GM18868 (cell line): ENCODE results near the gene MAN2C1.
"Not testable (repeated sequence)": the region's sequence is repeated elsewhere in the genome, so short reads cannot be mapped to it uniquely, and the experiment has no call there.

Experiments used
- ATAC-seq: cut with Tn5 transposase; IDR thresholded peaks from one replicate; pipeline ENCODE4 v1.9.1; 2021; ENCODE audit warnings: mild to moderate bottlenecking, moderate library complexity; ENCODE audit not compliant: unreplicated experiment

The MAN2C1 gene

GRCh38 chr15:75347222-75348033 is 21.0 kb downstream of the MAN2C1 start:
- ATAC-seq = peak; percentile 50

GRCh38 chr15:75346796-75347221 is 21.6 kb downstream of the MAN2C1 start, which contains the start of gene NEIL1:
NEIL1 (plus strand) TSS chr15:75347039; CDS start chr15:75348906, 1,867 bp downstream.
- no peak for ATAC-seq

DNA sequence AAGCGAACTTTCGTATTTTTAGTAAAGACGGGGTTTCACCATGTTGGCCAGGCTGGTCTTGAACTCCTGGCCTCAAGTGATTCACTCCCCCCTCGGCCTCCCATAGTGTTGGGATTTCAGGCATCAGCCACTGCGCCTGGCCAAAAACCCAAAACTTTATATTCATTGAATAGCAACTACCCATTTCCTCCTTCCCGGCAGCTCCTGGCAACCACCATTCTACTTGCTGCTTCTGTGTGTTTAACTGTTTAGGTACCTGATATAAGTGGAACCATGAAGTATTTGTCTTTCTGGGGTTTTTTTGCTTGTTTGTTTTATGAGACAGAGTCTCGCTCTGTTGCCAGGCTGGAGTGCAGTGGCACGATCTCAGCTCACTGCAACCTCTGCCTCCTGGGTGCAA is 24.5 kb downstream of the MAN2C1 start:
- not testable (repeated sequence) for ATAC-seq

GRCh38 chr15:75342221-75342620 is 26.2 kb downstream of the MAN2C1 start:
- ATAC-seq = no peak

- ATAC-seq = no peak
These were observed 28.7 kb downstream of the MAN2C1 start for GRCh38 chr15:75339531-75340240.

DNA sequence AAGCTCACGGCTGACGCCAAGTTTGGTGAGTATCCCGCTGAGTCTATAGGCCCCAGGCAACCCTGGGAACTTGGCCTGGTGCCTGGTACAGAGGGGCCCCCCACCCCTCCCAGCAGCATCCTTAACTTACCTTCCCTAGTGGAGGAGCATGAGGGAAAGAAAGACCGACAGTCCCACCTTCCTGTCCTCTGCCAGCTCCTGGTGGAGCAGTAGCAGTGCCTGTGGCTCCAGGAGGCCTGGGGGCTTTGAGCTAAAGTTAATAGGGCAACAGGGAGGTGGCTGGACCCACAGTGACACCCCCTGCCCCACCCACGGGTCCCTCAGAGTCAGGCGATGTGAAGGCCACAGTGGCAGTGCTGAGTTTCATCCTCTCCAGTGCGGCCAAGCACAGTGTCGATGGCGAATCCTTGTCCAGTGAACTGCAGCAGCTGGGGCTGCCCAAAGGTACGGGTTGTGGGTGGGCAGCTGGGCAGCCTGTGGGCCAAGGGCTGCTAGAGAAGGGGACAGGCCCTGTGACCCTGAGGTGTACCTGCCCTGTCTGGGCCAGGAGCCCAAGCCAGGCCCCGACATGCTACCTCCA is 29.7 kb downstream of the MAN2C1 start:
- no peak for ATAC-seq

GRCh38 chr15:75335705-75336355 is 32.6 kb downstream of the MAN2C1 start, which contains the start of gene COMMD4:
COMMD4 (plus strand) TSS chr15:75336063; CDS start chr15:75336090, 27 bp downstream.
- peak; percentile 53 for ATAC-seq

- ATAC-seq = no peak
These were observed 33.1 kb downstream of the MAN2C1 start for GRCh38 chr15:75335313-75335704.

DNA sequence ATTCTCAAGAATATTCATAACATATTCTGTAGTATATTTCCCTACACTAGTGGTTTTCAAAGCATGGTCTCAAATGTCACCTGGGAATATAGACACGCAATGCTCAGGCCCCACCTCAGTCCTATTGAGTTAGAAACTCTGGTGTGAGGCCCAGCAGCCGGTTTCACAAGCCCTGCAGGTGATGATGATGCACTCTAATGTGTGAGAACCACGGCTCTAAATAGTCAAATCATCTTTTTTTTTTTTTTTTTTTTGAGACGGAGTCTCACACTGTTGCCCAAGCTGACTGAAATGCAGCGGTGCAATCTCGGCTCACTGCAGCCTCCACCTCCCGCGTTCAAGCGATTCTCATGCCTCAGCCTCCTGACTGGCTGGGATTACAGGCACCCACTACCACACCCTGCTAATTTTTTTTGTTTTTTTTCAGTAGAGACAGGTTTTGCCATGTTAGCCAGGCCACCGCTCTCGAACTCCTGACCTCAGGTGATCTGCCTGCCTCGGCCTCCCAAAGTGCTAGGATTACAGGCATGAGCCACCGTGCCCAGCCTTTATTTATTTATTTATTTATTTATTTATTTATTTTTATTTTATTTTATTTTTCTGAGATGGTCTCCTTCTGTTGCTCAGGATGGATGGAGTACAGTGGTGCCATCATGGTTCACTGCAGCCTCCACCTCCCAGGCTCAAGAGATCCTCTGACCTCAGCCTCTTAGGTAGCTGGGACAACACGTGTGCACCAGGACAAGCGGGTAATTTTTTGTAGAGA is 34.6 kb downstream of the MAN2C1 start:
- ATAC-seq = not testable (repeated sequence)

DNA sequence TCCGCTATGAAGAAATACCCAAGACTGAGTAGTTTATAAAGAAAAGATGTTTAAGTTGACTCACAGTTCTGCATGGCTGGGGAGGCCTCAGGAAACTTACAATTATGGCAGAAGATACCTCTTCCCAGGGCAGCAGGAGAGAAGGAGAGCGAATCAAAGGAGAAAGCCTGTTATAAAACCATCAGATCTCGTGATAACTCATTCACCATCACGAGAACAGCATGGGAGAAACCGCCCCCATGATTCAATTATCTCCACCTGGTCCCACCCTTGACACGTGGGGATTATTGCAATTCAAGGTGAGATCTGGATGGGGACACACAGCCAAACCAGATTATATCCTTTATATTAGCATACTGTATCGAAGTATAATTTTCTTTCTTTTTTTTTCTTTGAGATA is 36.3 kb downstream of the MAN2C1 start:
- not testable (repeated sequence) for ATAC-seq

DNA sequence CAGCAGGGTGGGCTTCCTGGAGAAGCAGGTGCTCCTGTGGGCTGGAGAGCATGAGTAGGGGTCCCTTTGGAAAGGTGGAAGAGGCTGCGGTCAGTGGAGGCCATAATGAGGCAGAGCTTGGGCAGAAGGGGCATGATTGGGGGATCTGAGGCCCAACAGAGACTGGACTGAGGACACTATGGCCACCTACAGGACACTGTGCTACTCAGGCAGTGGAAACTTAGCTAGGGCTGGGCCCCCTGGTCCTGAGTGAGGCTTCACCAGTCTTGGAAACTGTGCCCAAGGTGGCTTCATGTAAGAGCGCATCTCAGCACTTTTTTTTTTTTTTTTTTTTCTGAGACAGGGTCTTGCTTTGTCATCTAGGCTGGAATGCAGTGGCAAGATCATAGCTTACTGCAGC is 38.8 kb downstream of the MAN2C1 start:
- no peak for ATAC-seq

- ATAC-seq = no peak
These were observed 39.7 kb downstream of the MAN2C1 start for GRCh38 chr15:75328493-75329314.

DNA sequence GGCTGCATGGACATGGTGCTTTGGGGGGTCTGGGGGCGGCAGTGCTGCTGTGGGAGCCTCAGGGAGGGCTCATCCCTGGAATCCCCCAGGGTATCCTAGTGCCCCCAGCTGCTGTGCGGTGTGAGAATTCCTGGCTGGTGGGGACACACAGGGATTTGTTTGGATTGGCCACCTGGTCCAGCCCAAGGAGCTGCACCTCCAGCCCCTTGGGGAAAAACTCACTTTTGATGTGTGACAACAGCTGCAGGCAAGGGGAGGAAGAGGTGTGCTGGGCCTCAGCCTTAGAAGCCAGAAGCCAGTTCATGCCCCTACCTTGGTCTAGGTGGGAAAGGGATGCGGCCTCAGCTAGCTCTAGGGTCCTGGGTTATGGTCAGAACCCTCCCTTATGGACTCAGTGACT is 40.9 kb downstream of the MAN2C1 start:
- no peak for ATAC-seq

DNA sequence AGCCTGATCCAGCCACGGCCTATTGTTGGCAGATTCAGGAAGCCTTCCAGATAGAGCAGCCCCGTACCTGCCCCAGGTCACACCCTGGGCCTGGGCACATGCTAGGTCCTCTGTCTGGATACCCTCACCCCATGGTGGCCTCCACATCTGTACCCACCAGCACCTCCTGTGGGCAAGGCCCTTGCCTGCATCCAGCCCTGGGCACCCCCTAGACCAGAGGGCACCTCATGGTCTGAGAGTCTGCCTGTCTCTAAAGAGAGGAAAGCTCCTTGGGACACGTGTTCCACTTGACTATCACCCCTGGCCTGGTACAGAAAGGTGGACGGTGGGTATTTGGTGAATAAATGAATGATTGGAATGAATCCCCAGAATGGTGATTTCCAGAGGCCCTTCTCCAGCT is 41.4 kb downstream of the MAN2C1 start:
- no peak for ATAC-seq

- ATAC-seq = no peak
These were observed 42.5 kb downstream of the MAN2C1 start for GRCh38 chr15:75325922-75326321.

- ATAC-seq = no peak
These were observed 46.7 kb downstream of the MAN2C1 start for GRCh38 chr15:75321711-75322110.

GRCh38 chr15:75319231-75319897 is 49.0 kb downstream of the MAN2C1 start:
- ATAC-seq = not testable (repeated sequence)

GRCh38 chr15:75314552-75315290 is 53.7 kb downstream of the MAN2C1 start:
- ATAC-seq = no peak
